OCI-LY3 (cell line): Measurements from ENCODE around the gene IQCH.

Experiments used
- EZH2phosphoT487 ChIP-seq: fragments of 200-600 bp; shearing (Covaris generic); IDR thresholded peaks from 2 replicates; pipeline ENCODE4 v1.6.1; 2018; ENCODE audit warnings: antibody characterized with exemption, mixed run types, low read depth
- TF ChIP-seq, protein P1 (sequence below): fragments of 200-600, 300-600 bp; sonication (generic); IDR thresholded peaks from 2 replicates; pipeline ENCODE4 v1.5.1; 2014; ENCODE audit warnings: antibody characterized with exemption, low read length, low read depth

DNA sequence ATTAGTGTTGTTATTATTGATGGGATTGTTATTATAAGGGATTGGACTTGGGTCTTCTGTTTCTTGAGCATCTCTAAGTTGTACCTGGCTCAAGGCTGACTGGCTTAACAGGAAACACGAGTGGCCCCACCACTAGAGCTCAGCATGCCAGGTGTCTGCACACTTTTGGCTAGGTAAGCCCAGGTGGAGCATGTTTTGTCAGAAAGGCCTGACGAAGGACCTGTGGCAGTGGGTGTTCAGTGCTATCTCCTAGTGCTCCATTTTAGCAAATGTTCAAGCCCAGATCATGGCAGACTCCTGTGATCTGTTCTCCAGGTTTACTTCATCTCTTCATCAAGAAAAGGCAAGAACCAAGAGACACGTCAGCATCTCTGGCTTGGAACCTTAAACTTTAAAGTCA lies 291.3 kb downstream of the IQCH start:
- TF ChIP-seq, protein P1, sequence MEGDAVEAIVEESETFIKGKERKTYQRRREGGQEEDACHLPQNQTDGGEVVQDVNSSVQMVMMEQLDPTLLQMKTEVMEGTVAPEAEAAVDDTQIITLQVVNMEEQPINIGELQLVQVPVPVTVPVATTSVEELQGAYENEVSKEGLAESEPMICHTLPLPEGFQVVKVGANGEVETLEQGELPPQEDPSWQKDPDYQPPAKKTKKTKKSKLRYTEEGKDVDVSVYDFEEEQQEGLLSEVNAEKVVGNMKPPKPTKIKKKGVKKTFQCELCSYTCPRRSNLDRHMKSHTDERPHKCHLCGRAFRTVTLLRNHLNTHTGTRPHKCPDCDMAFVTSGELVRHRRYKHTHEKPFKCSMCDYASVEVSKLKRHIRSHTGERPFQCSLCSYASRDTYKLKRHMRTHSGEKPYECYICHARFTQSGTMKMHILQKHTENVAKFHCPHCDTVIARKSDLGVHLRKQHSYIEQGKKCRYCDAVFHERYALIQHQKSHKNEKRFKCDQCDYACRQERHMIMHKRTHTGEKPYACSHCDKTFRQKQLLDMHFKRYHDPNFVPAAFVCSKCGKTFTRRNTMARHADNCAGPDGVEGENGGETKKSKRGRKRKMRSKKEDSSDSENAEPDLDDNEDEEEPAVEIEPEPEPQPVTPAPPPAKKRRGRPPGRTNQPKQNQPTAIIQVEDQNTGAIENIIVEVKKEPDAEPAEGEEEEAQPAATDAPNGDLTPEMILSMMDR = no peak
- TF ChIP-seq EZH2phosphoT487 = no peak
